Myocyte (in vitro differentiated cells): ENCODE data around the gene TPGS1. TPM values are rescaled to one million over a fixed set of nuclear protein-coding genes. Genes with fewer than 3 reads are reported as not detected.
"Not testable (repeated sequence)": the region's sequence is repeated elsewhere in the genome, so short reads cannot be mapped to it uniquely, and the experiment has no call there.

Experiments
- DNase-seq: peaks from one replicate; pipeline ENCODE4 v3.0.0-alpha.2; 2012; ENCODE audit warnings: low read depth
- total RNA-seq: library from RNA; depleted of rRNA; stranded (reverse); fragments of >200 nt; gene quantifications from 2 replicates; pipeline ENCODE4 v1.2.3, GENCODE V29; 2014

TPGS1 gene
- total RNA-seq, 1 donor from 2014 or later: 64.5 TPM

GRCh38 chr19:475360-475759 lies 31.9 kb upstream of the TPGS1 start:
- no peak for DNase-seq

- no peak for DNase-seq
These were observed 28.9 kb upstream of the TPGS1 start for GRCh38 chr19:478236-478903.

GRCh38 chr19:478976-479375 lies 28.3 kb upstream of the TPGS1 start:
- no peak for DNase-seq

- DNase-seq: peak; percentile 65
These were observed 27.1 kb upstream of the TPGS1 start for GRCh38 chr19:480016-480855.

- DNase-seq: not testable (repeated sequence)
These were observed 26.2 kb upstream of the TPGS1 start for GRCh38 chr19:481100-481499.

GRCh38 chr19:482186-483041 lies 24.9 kb upstream of the TPGS1 start:
- DNase-seq: no peak

GRCh38 chr19:483332-484072 lies 23.8 kb upstream of the TPGS1 start:
- DNase-seq: no peak

- DNase-seq: no peak
These were observed 22.8 kb upstream of the TPGS1 start for GRCh38 chr19:484494-484893.

GRCh38 chr19:485077-485476 lies 22.2 kb upstream of the TPGS1 start:
- no peak for DNase-seq

- DNase-seq: peak; percentile 29
These were observed 21.6 kb upstream of the TPGS1 start for GRCh38 chr19:485583-486236.

- peak; percentile 95 for DNase-seq
These were observed 18.5 kb upstream of the TPGS1 start for GRCh38 chr19:488505-489417.

- DNase-seq: peak; percentile 71
These were observed 17.7 kb upstream of the TPGS1 start for GRCh38 chr19:489418-490196.

GRCh38 chr19:491146-491741 lies 16.1 kb upstream of the TPGS1 start:
- DNase-seq: no peak

GRCh38 chr19:492091-492531 lies 15.2 kb upstream of the TPGS1 start:
- DNase-seq: no peak

- no peak for DNase-seq
These were observed 13.7 kb upstream of the TPGS1 start for GRCh38 chr19:493391-494170.

- no peak for DNase-seq
These were observed 12.9 kb upstream of the TPGS1 start for GRCh38 chr19:494171-495080.
